ENCODE results near the gene C1QTNF4. TPM values are rescaled to one million over a fixed set of nuclear protein-coding genes. Genes with fewer than 3 reads are reported as not detected.
"Not testable (repeated sequence)": the region's sequence is repeated elsewhere in the genome, so short reads cannot be mapped to it uniquely, and the experiment has no call there.

C1QTNF4 gene
- total RNA-seq, result under 1 TPM in 1 of 3 donors, not detected in 2; 0.18 TPM

GRCh38 chr11:47593934-47594855 lies at the start of gene C1QTNF4:
Gene C1QTNF4, minus strand, starts transcription at chr11:47594411. Its CDS starts 3,601 bp downstream, at chr11:47590810.
- Mint-ChIP-seq H3K4me3 (no peak within 1 kb of the TSS), H3K36me3 (ENCODE audit: insufficient read depth) (no peaks in the 10 kb centered on the region), H3K27me3 (ENCODE audit: low read depth) (peaks cover 34% of the 10 kb centered on the region), H3K9me3 (no peaks in the 10 kb centered on the region), H3K4me1 (ENCODE audit: low read depth) (peaks cover 4% of the 10 kb centered on the region)
- DNase-seq (no peak), ATAC-seq (no peak)

- Mint-ChIP-seq H3K4me1 (ENCODE audit: low read depth) (peaks cover 22% of the 10 kb centered on the region), H3K36me3 (ENCODE audit: insufficient read depth) (peaks cover 10% of the 10 kb centered on the region), H3K9me3 (no peaks in the 10 kb centered on the region), H3K4me3 (peak within 1 kb of the TSS; percentile 99), H3K27me3 (ENCODE audit: low read depth) (no peaks in the 10 kb centered on the region)
- ATAC-seq (peak; percentile 92 to 94), DNase-seq (peak; percentile 94)
Observed at GRCh38 chr11:47642099-47642855, 48.1 kb upstream of the C1QTNF4 start, which contains the start of gene MTCH2. Gene MTCH2, minus strand, starts transcription at chr11:47642559. Its CDS starts 94 bp downstream, at chr11:47642465.

- Mint-ChIP-seq H3K9me3 (no peaks in the 10 kb centered on the region), H3K4me1 (ENCODE audit: low read depth) (peaks cover 22% of the 10 kb centered on the region), H3K36me3 (ENCODE audit: insufficient read depth) (peaks cover 10% of the 10 kb centered on the region), H3K4me3 (peak overlapping the region; percentile 99), H3K27me3 (ENCODE audit: low read depth) (no peaks in the 10 kb centered on the region)
- DNase-seq (no peak), ATAC-seq (no peak)
Observed at GRCh38 chr11:47641600-47642098, 47.4 kb upstream of the C1QTNF4 start.

- H3K36me3 Mint-ChIP-seq (ENCODE audit: insufficient read depth), result peaks cover 11% of the 10 kb centered on the region
- H3K9me3 Mint-ChIP-seq; DNase-seq; H3K27me3 Mint-ChIP-seq (ENCODE audit: low read depth); ATAC-seq: not testable (repeated sequence)
- H3K4me1 Mint-ChIP-seq (ENCODE audit: low read depth), result peaks cover 22% of the 10 kb centered on the region
- peak overlapping the region; percentile 99 for H3K4me3 Mint-ChIP-seq
Observed at GRCh38 chr11:47640506-47640905, 46.3 kb upstream of the C1QTNF4 start.

- H3K4me3 Mint-ChIP-seq; DNase-seq; ATAC-seq; H3K9me3 Mint-ChIP-seq; H3K27me3 Mint-ChIP-seq (ENCODE audit: low read depth): not testable (repeated sequence)
- H3K36me3 Mint-ChIP-seq (ENCODE audit: insufficient read depth), result peaks cover 29% of the 10 kb centered on the region
- H3K4me1 Mint-ChIP-seq (ENCODE audit: low read depth), result peaks cover 12% of the 10 kb centered on the region
Observed at GRCh38 chr11:47636331-47636730, 42.1 kb upstream of the C1QTNF4 start.

- H3K9me3 Mint-ChIP-seq, result no peaks in the 10 kb centered on the region
Observed at GRCh38 chr11:47631473-47631872, 37.3 kb upstream of the C1QTNF4 start.

GRCh38 chr11:47628026-47628425 lies 33.8 kb upstream of the C1QTNF4 start:
- no peak for ATAC-seq
- no peak for DNase-seq
- Mint-ChIP-seq H3K4me1 (ENCODE audit: low read depth) (no peaks in the 10 kb centered on the region), H3K36me3 (ENCODE audit: insufficient read depth) (peaks cover 31% of the 10 kb centered on the region), H3K27me3 (ENCODE audit: low read depth) (no peaks in the 10 kb centered on the region), H3K4me3 (no peak overlapping the region), H3K9me3 (no peaks in the 10 kb centered on the region)

More at GRCh38 chr11:47631473-47631872, 37.3 kb upstream of the C1QTNF4 start:
- no peak overlapping the region for H3K4me3 Mint-ChIP-seq
- H3K36me3 Mint-ChIP-seq (ENCODE audit: insufficient read depth), result peaks cover 35% of the 10 kb centered on the region
- H3K27me3 Mint-ChIP-seq (ENCODE audit: low read depth), result no peaks in the 10 kb centered on the region
- no peaks in the 10 kb centered on the region for H3K4me1 Mint-ChIP-seq (ENCODE audit: low read depth)
- DNase-seq, result no peak
- no peak for ATAC-seq

- Mint-ChIP-seq H3K4me3 (no peak overlapping the region), H3K4me1 (ENCODE audit: low read depth) (no peaks in the 10 kb centered on the region), H3K9me3 (no peaks in the 10 kb centered on the region), H3K36me3 (ENCODE audit: insufficient read depth) (peaks cover 25% of the 10 kb centered on the region), H3K27me3 (ENCODE audit: low read depth) (no peaks in the 10 kb centered on the region)
- ATAC-seq, result no peak
- no peak for DNase-seq
Observed at GRCh38 chr11:47626234-47626633, 32.0 kb upstream of the C1QTNF4 start.

- H3K27me3 Mint-ChIP-seq (ENCODE audit: low read depth), result no peaks in the 10 kb centered on the region
- no peak for DNase-seq
- H3K4me3 Mint-ChIP-seq, result no peak overlapping the region
- peaks cover 13% of the 10 kb centered on the region for H3K36me3 Mint-ChIP-seq (ENCODE audit: insufficient read depth)
- no peaks in the 10 kb centered on the region for H3K4me1 Mint-ChIP-seq (ENCODE audit: low read depth)
- no peak for ATAC-seq
- no peaks in the 10 kb centered on the region for H3K9me3 Mint-ChIP-seq
Observed at GRCh38 chr11:47620836-47621378, 26.7 kb upstream of the C1QTNF4 start.

- H3K9me3 Mint-ChIP-seq, result no peaks in the 10 kb centered on the region
- H3K27me3 Mint-ChIP-seq (ENCODE audit: low read depth), result no peaks in the 10 kb centered on the region
- no peak overlapping the region for H3K4me3 Mint-ChIP-seq
- no peak for DNase-seq
- no peak for ATAC-seq
- no peaks in the 10 kb centered on the region for H3K4me1 Mint-ChIP-seq (ENCODE audit: low read depth)
- peaks cover 7% of the 10 kb centered on the region for H3K36me3 Mint-ChIP-seq (ENCODE audit: insufficient read depth)
Observed at GRCh38 chr11:47617417-47617809, 23.2 kb upstream of the C1QTNF4 start.

- H3K27me3 Mint-ChIP-seq (ENCODE audit: low read depth), result no peaks in the 10 kb centered on the region
- no peak overlapping the region for H3K4me3 Mint-ChIP-seq
- peaks cover 6% of the 10 kb centered on the region for H3K36me3 Mint-ChIP-seq (ENCODE audit: insufficient read depth)
- ATAC-seq (no peak), DNase-seq (no peak)
- no peaks in the 10 kb centered on the region for H3K9me3 Mint-ChIP-seq
- no peaks in the 10 kb centered on the region for H3K4me1 Mint-ChIP-seq (ENCODE audit: low read depth)
Observed at GRCh38 chr11:47616726-47617416, 22.7 kb upstream of the C1QTNF4 start.

- Mint-ChIP-seq H3K27me3 (ENCODE audit: low read depth) (no peaks in the 10 kb centered on the region), H3K4me1 (ENCODE audit: low read depth) (no peaks in the 10 kb centered on the region), H3K4me3 (no peak overlapping the region), H3K36me3 (ENCODE audit: insufficient read depth) (peaks cover 8% of the 10 kb centered on the region), H3K9me3 (no peaks in the 10 kb centered on the region)
- ATAC-seq (no peak), DNase-seq (no peak)
Observed at GRCh38 chr11:47615249-47615648, 21.0 kb upstream of the C1QTNF4 start.

GRCh38 chr11:47611348-47611794 lies 17.2 kb upstream of the C1QTNF4 start:
- no peak for DNase-seq
- Mint-ChIP-seq H3K4me3 (no peak overlapping the region), H3K4me1 (ENCODE audit: low read depth) (no peaks in the 10 kb centered on the region), H3K36me3 (ENCODE audit: insufficient read depth) (peaks cover 4% of the 10 kb centered on the region), H3K9me3 (no peaks in the 10 kb centered on the region), H3K27me3 (ENCODE audit: low read depth) (no peaks in the 10 kb centered on the region)
- no peak for ATAC-seq
